WTC11 (cell line): ENCODE results near the gene SLC7A6OS. TPM values are rescaled to one million over a fixed set of nuclear protein-coding genes. Genes with fewer than 3 reads are reported as not detected.

ENCODE experiments used
- ATAC-seq: fragments of 200-7000 bp; cut with Tn5 transposase; 2 replicates; pipeline ENCODE4 v1.10.0; 2021; ENCODE audit warnings: mild to moderate bottlenecking, moderate library complexity
- CTCF ChIA-PET: fragments of 300-600 bp; sonication (Branson Sonifier 250); formaldehyde crosslinking; loops from one replicate; lab custom pipeline; 2021; ENCODE audit warnings: antibody characterized with exemption; lab: Charles Lee
- POLR2A ChIA-PET: fragments of 350-600 bp; sonication (Branson Sonifier 250); formaldehyde crosslinking; loops from one replicate; lab custom pipeline; 2021; ENCODE audit warnings: antibody characterized with exemption; lab: Charles Lee
- DNase-seq: peaks from one replicate; pipeline ENCODE4 v3.0.0; 2021; ENCODE audit warnings: low spot score
- H3K27ac Mint-ChIP-seq: 2 replicates; pipeline ENCODE4 v1.8.0; 2021; ENCODE audit warnings: mixed read lengths
- H3K27me3 Mint-ChIP-seq: 2 replicates; pipeline ENCODE4 v1.8.0; 2021; ENCODE audit warnings: low read depth, mild to moderate bottlenecking, moderate library complexity, mixed read lengths
- H3K36me3 Mint-ChIP-seq: 2 replicates; pipeline ENCODE4 v1.8.0; 2021; ENCODE audit warnings: mixed read lengths
- H3K4me1 Mint-ChIP-seq: 2 replicates; pipeline ENCODE4 v1.8.0; 2022; ENCODE audit warnings: mixed read lengths
- H3K4me3 Mint-ChIP-seq: 2 replicates; pipeline ENCODE4 v1.8.0; 2021; ENCODE audit warnings: mild to moderate bottlenecking, moderate library complexity, mixed read lengths
- H3K9me3 Mint-ChIP-seq: 2 replicates; pipeline ENCODE4 v1.8.0; 2021; ENCODE audit warnings: mixed read lengths
- ATF1 ChIP-seq: sonication (generic); formaldehyde crosslinking; IDR thresholded peaks from 2 replicates; pipeline ENCODE4 v1.8.1; 2023; ENCODE audit warnings: mild to moderate bottlenecking, moderate library complexity, missing genetic modification reagents
- CDX4 ChIP-seq: fragments of 250-450 bp; sonication (Bioruptor Pico); IDR thresholded peaks from 2 replicates; pipeline ENCODE4 v1.9.0; 2021; ENCODE audit warnings: moderate library complexity, mild to moderate bottlenecking, inconsistent platforms, borderline replicate concordance
- ESRRA ChIP-seq: sonication (generic); formaldehyde crosslinking; IDR thresholded peaks from 2 replicates; pipeline ENCODE4 v1.8.1; 2022; ENCODE audit warnings: mild to moderate bottlenecking, missing genetic modification reagents, borderline replicate concordance
- GABPB1 ChIP-seq: sonication (generic); formaldehyde crosslinking; IDR thresholded peaks from 2 replicates; pipeline ENCODE4 v1.8.1; 2023; ENCODE audit warnings: mild to moderate bottlenecking, missing genetic modification reagents
- GRHL2 ChIP-seq: fragments of 250-450 bp; sonication (Bioruptor Pico); IDR thresholded peaks from 2 replicates; pipeline ENCODE4 v1.8.0; 2022; ENCODE audit warnings: mild to moderate bottlenecking, moderate library complexity; ENCODE audit not compliant: insufficient replicate concordance, severe bottlenecking
- IRF2 ChIP-seq: sonication (generic); formaldehyde crosslinking; IDR thresholded peaks from 2 replicates; pipeline ENCODE4 v1.8.0; 2022; ENCODE audit warnings: low read depth, missing genetic modification reagents, borderline replicate concordance
- MLX ChIP-seq: sonication (generic); formaldehyde crosslinking; IDR thresholded peaks from 2 replicates; pipeline ENCODE4 v1.8.1; 2023; ENCODE audit warnings: mild to moderate bottlenecking, missing genetic modification reagents, moderate library complexity
- PRDM15 ChIP-seq: sonication (generic); formaldehyde crosslinking; IDR thresholded peaks from 2 replicates; pipeline ENCODE4 v1.8.0; 2022; ENCODE audit warnings: missing genetic modification reagents
- SMAD3 ChIP-seq: sonication (generic); formaldehyde crosslinking; IDR thresholded peaks from 2 replicates; pipeline ENCODE4 v1.8.0; 2022; ENCODE audit warnings: missing genetic modification reagents, mild to moderate bottlenecking, borderline replicate concordance
- SOX15 ChIP-seq: fragments of 250-450 bp; sonication (Bioruptor Pico); IDR thresholded peaks from 2 replicates; pipeline ENCODE4 v1.9.0; 2021; ENCODE audit warnings: mild to moderate bottlenecking
- SP1 ChIP-seq: sonication (generic); formaldehyde crosslinking; conservative IDR thresholded peaks from 2 replicates; pipeline ENCODE4 v1.8.1; 2022; ENCODE audit warnings: missing genetic modification reagents
- TEAD1 ChIP-seq: sonication (generic); formaldehyde crosslinking; IDR thresholded peaks from 2 replicates; pipeline ENCODE4 v1.8.0; 2022; ENCODE audit warnings: mild to moderate bottlenecking, missing genetic modification reagents
- USF1 ChIP-seq: sonication (generic); formaldehyde crosslinking; IDR thresholded peaks from 2 replicates; pipeline ENCODE4 v1.8.0; 2022; ENCODE audit warnings: mild to moderate bottlenecking, missing genetic modification reagents
- USF2 ChIP-seq: sonication (generic); formaldehyde crosslinking; IDR thresholded peaks from 2 replicates; pipeline ENCODE4 v1.8.1; 2023; ENCODE audit warnings: mild to moderate bottlenecking, missing genetic modification reagents, moderate library complexity
- ZNF425 ChIP-seq: fragments of 250-450 bp; sonication (Bioruptor Pico); conservative IDR thresholded peaks from 2 replicates; pipeline ENCODE4 v1.9.0; 2021; ENCODE audit warnings: mild to moderate bottlenecking
- ZNF671 ChIP-seq: fragments of 250-450 bp; sonication (Bioruptor Pico); IDR thresholded peaks from 2 replicates; pipeline ENCODE4 v1.8.0; 2021; ENCODE audit warnings: mild to moderate bottlenecking
- ZSCAN18 ChIP-seq: fragments of 250-450 bp; sonication (Bioruptor Pico); IDR thresholded peaks from 2 replicates; pipeline ENCODE4 v2.1.2; 2022; ENCODE audit warnings: mild to moderate bottlenecking, moderate library complexity
- total RNA-seq: library from RNA; stranded (reverse); gene quantifications from 3 replicates; pipeline ENCODE4 v1.2.3, GENCODE V29; 2021

Gene SLC7A6OS
- total RNA-seq, 1 experiment from 2014 or later: 22.6 TPM

GRCh38 chr16:68342620-68343019 lies 31.9 kb upstream of the SLC7A6OS start (continued):
- TF ChIP-seq ZNF425 (CRISPR knock-in tag): no peak
- TF ChIP-seq TEAD1: no peak
- no peak for TF ChIP-seq ATF1 (CRISPR knock-in tag)
- TF ChIP-seq, all 79 proteins: peak for 0

- ATAC-seq (no peak), DNase-seq (no peak)
- Mint-ChIP-seq H3K4me1 (0 out of 2 replicates have a peak, but pooled peaks cover 3% of the 10 kb centered on the region), H3K9me3 (no peaks in the 10 kb centered on the region), H3K27ac (no peak overlapping the region), H3K36me3 (peaks cover 48% of the 10 kb centered on the region), H3K27me3 (no peaks in the 10 kb centered on the region; the same call in 1 of the 2 replicates), H3K4me3 (no peak overlapping the region)
- POLR2A ChIA-PET: no interaction called here
- CTCF ChIA-PET: interaction anchor here (1.1 kb wide), 2 partner anchors 75 to 78 kb away, joined by 4 read pairs; partner anchors contain the start of gene SLC7A6
- TF ChIP-seq GABPB1 (CRISPR knock-in tag) (no peak), ZSCAN18 (CRISPR knock-in tag) (no peak), SP1 (CRISPR knock-in tag) (no peak), ESRRA (CRISPR knock-in tag) (no peak), MLX (CRISPR knock-in tag) (no peak), GRHL2 (CRISPR knock-in tag) (no peak), SOX15 (no peak)
- TF ChIP-seq, all 79 proteins: peak for 0
Observed at GRCh38 chr16:68339214-68339613, 28.5 kb upstream of the SLC7A6OS start.

GRCh38 chr16:68338326-68339119 lies 27.8 kb upstream of the SLC7A6OS start:
- POLR2A ChIA-PET: no interaction called here
- Mint-ChIP-seq H3K4me3 (no peak overlapping the region), H3K27me3 (no peaks in the 10 kb centered on the region; the same call in 1 of the 2 replicates), H3K36me3 (peaks cover 49% of the 10 kb centered on the region), H3K4me1 (0 out of 2 replicates have a peak, but pooled peaks cover 3% of the 10 kb centered on the region), H3K27ac (no peak overlapping the region), H3K9me3 (no peaks in the 10 kb centered on the region)
- TF ChIP-seq USF2 (CRISPR knock-in tag): no peak
- no peak for DNase-seq
- ATAC-seq: no peak
- CTCF ChIA-PET: no interaction called here

GRCh38 chr16:68335175-68335574 lies 24.4 kb upstream of the SLC7A6OS start:
- H3K27ac Mint-ChIP-seq: no peak overlapping the region
- POLR2A ChIA-PET: interaction anchor here (0.5 to 0.7 kb wide), 2 partner anchors 11 to 892 kb away, joined by 3 to 4 read pairs; no protein-coding TSS in a partner anchor
- ATAC-seq: no peak
- TF ChIP-seq PRDM15 (CRISPR knock-in tag): no peak
- no peak for TF ChIP-seq ZNF671 (CRISPR knock-in tag)
- TF ChIP-seq SOX15: no peak
- TF ChIP-seq SMAD3 (CRISPR knock-in tag): no peak
- no peak for TF ChIP-seq CDX4 (CRISPR knock-in tag)
- no peak for TF ChIP-seq USF1
- TF ChIP-seq IRF2 (CRISPR knock-in tag): no peak

More at GRCh38 chr16:68335175-68335574, 24.4 kb upstream of the SLC7A6OS start:
- DNase-seq: no peak
- CTCF ChIA-PET: interaction anchor here (0.9 to 1.5 kb wide), 3 partner anchors 25 to 71 kb away, joined by 3 read pairs; partner anchors contain the start of genes SLC7A6 and SLC7A6OS
- no peaks in the 10 kb centered on the region for H3K9me3 Mint-ChIP-seq
- H3K36me3 Mint-ChIP-seq: peaks cover 41% of the 10 kb centered on the region
- no peaks in the 10 kb centered on the region; the same call in 1 of the 2 replicates for H3K27me3 Mint-ChIP-seq
- H3K4me1 Mint-ChIP-seq: no peaks in the 10 kb centered on the region
- H3K4me3 Mint-ChIP-seq: no peak overlapping the region
